Neural cell (in vitro differentiated cells): ENCODE measurements around the gene PGBD1.

Experiments
- EP300 ChIP-seq: fragments of 450-650 bp; conservative IDR thresholded peaks from 2 replicates; pipeline ENCODE4 v1.6.1; 2014; ENCODE audit warnings: antibody characterized with exemption, mild to moderate bottlenecking, moderate library complexity; ENCODE audit not compliant: poor library complexity, severe bottlenecking
- EZH2 ChIP-seq: fragments of 200-600, 300-800 bp; shearing (Covaris generic), sonication (generic); IDR thresholded peaks from 2 replicates; pipeline ENCODE4 v1.6.1; 2014; ENCODE audit warnings: antibody characterized with exemption, low read length, borderline replicate concordance, mild to moderate bottlenecking; ENCODE audit not compliant: insufficient read depth, poor library complexity, severe bottlenecking
- POLR2AphosphoS5 ChIP-seq: IDR thresholded peaks from 2 replicates; pipeline ENCODE4 v1.6.1; 2012
- TF ChIP-seq, protein P1 (sequence below): fragments of 450-650 bp; IDR thresholded peaks from 2 replicates; pipeline ENCODE4 v1.5.1; 2014; ENCODE audit warnings: antibody characterized with exemption, mild to moderate bottlenecking, moderate library complexity; ENCODE audit not compliant: poor library complexity, severe bottlenecking

DNA sequence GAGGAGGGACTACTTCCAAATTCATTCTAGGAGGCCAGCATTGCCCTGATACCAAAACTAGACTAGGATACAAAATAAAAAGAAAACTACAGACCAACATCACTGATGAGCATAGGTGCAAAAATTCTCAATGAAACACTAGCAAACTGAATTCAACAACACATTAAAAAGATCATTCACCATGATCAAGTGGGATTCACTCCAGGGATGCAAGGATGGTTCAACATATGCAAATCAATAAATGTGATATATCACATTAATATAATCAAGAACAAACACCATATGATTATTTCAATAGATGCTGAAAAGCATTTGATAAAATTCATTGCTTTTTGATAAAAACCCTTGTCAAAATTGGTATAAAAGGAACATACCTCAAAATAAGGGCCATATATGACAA is 10.2 kb downstream of the PGBD1 start:
- TF ChIP-seq EZH2, result no peak
- no peak for TF ChIP-seq POLR2AphosphoS5
- TF ChIP-seq, protein P1, sequence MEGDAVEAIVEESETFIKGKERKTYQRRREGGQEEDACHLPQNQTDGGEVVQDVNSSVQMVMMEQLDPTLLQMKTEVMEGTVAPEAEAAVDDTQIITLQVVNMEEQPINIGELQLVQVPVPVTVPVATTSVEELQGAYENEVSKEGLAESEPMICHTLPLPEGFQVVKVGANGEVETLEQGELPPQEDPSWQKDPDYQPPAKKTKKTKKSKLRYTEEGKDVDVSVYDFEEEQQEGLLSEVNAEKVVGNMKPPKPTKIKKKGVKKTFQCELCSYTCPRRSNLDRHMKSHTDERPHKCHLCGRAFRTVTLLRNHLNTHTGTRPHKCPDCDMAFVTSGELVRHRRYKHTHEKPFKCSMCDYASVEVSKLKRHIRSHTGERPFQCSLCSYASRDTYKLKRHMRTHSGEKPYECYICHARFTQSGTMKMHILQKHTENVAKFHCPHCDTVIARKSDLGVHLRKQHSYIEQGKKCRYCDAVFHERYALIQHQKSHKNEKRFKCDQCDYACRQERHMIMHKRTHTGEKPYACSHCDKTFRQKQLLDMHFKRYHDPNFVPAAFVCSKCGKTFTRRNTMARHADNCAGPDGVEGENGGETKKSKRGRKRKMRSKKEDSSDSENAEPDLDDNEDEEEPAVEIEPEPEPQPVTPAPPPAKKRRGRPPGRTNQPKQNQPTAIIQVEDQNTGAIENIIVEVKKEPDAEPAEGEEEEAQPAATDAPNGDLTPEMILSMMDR, result no peak
- TF ChIP-seq EP300, result no peak
